H1 (cell line): ENCODE measurements around the gene KLC4. TPM values are rescaled to one million over a fixed set of nuclear protein-coding genes. Genes with fewer than 3 reads are reported as not detected.
A peak's percentile ranks its signal among the peaks of the same experiment; 100 is the strongest.

Source experiments
- ASH2L ChIP-seq: fragments of 200-600, 300-600 bp; sonication (generic); IDR thresholded peaks from one replicate; pipeline ENCODE4 v1.7.1; 2017; ENCODE audit warnings: low read length
- CHD1 ChIP-seq: IDR thresholded peaks from 2 replicates; pipeline ENCODE4 v1.6.1; 2012; ENCODE audit warnings: low read depth, low read length, improper control_type of control experiment
- CREB1 ChIP-seq: IDR thresholded peaks from 2 replicates; pipeline ENCODE4 v1.6.1; 2012; ENCODE audit warnings: inconsistent platforms
- EZH2 ChIP-seq: fragments of 200-600 bp; sonication (generic); IDR thresholded peaks from 2 replicates; pipeline ENCODE4 v1.7.1; 2012; ENCODE audit warnings: low read depth, mild to moderate bottlenecking, moderate library complexity, low read length, inconsistent platforms; ENCODE audit not compliant: severe bottlenecking
- GTF2F1 ChIP-seq: IDR thresholded peaks from 2 replicates; pipeline ENCODE4 v1.6.1; 2012; ENCODE audit warnings: low read depth, low read length, improper control_type of control experiment, borderline replicate concordance
- HDAC2 ChIP-seq, 2 experiments: fragments of 300-600 bp in 1 of 2; sonication (generic) in 1 of 2; IDR thresholded peaks; 2 replicates each; pipeline ENCODE4 v1.6.1; 2011 to 2012; ENCODE audit warnings: low read depth in 2 of 2, low read length in 2 of 2, mild to moderate bottlenecking in 2 of 2, moderate library complexity in 2 of 2, borderline replicate concordance in 1 of 2, inconsistent platforms in 1 of 2
- HDAC6 ChIP-seq: IDR thresholded peaks from one replicate; pipeline ENCODE4 v1.7.1; 2012; ENCODE audit warnings: low read depth, mild to moderate bottlenecking, inconsistent platforms, low read length, moderate library complexity
- JUND ChIP-seq: IDR thresholded peaks from 2 replicates; pipeline ENCODE4 v1.6.1; 2011; ENCODE audit warnings: mild to moderate bottlenecking, improper control_type of control experiment, low read length
- KDM4A ChIP-seq: IDR thresholded peaks from one replicate; pipeline ENCODE4 v1.7.1; 2012; ENCODE audit warnings: low read depth, mild to moderate bottlenecking, moderate library complexity, low read length, inconsistent platforms; ENCODE audit not compliant: severe bottlenecking
- KDM5A ChIP-seq: fragments of 200-600 bp; IDR thresholded peaks from 2 replicates; pipeline ENCODE4 v1.7.1; 2012; ENCODE audit warnings: mild to moderate bottlenecking, low read length, inconsistent platforms, mixed read lengths
- NRF1 ChIP-seq: IDR thresholded peaks from 2 replicates; pipeline ENCODE4 v1.6.1; 2011; ENCODE audit warnings: mild to moderate bottlenecking, low read depth, low read length, improper control_type of control experiment
- POLR2A ChIP-seq, 2 experiments: IDR thresholded peaks; 1 replicate in 1 of 2; 2 replicates in 1 of 2; pipeline ENCODE4 v1.6.1; 2011; ENCODE audit warnings: low read depth in 2 of 2, low read length in 2 of 2, mild to moderate bottlenecking in 2 of 2; ENCODE audit errors: control extremely low read depth in 1 of 2
- POLR2AphosphoS5 ChIP-seq: IDR thresholded peaks from 2 replicates; pipeline ENCODE4 v1.6.1; 2011; ENCODE audit warnings: low read depth, low read length
- RBBP5 ChIP-seq: IDR thresholded peaks from 2 replicates; pipeline ENCODE4 v1.7.1; 2012; ENCODE audit warnings: low read depth, mild to moderate bottlenecking, inconsistent platforms, low read length, moderate library complexity, borderline replicate concordance
- RXRA ChIP-seq: IDR thresholded peaks from 2 replicates; pipeline ENCODE4 v1.6.1; 2011; ENCODE audit warnings: low read depth, mild to moderate bottlenecking, low read length, moderate library complexity; ENCODE audit not compliant: insufficient read depth
- SAP30 ChIP-seq: fragments of 300-600 bp; sonication (generic); IDR thresholded peaks from 2 replicates; pipeline ENCODE4 v1.7.1; 2012; ENCODE audit warnings: low read length, moderate library complexity, mild to moderate bottlenecking, inconsistent platforms; ENCODE audit not compliant: insufficient read depth, insufficient replicate concordance
- SP2 ChIP-seq: IDR thresholded peaks from 2 replicates; pipeline ENCODE4 v1.6.1; 2012; ENCODE audit warnings: mild to moderate bottlenecking, low read length, inconsistent platforms
- SRF ChIP-seq: IDR thresholded peaks from 2 replicates; pipeline ENCODE4 v1.6.1; 2011; ENCODE audit warnings: mild to moderate bottlenecking, low read depth, low read length, moderate library complexity
- SUZ12 ChIP-seq: fragments of 200-600 bp; sonication (generic); IDR thresholded peaks from 2 replicates; pipeline ENCODE4 v1.6.1; 2012; ENCODE audit warnings: mild to moderate bottlenecking, inconsistent platforms, low read length, moderate library complexity, mixed read lengths
- TBP ChIP-seq: IDR thresholded peaks from 2 replicates; pipeline ENCODE4 v1.6.1; 2011; ENCODE audit warnings: low read depth, low read length, improper control_type of control experiment
- TEAD4 ChIP-seq: IDR thresholded peaks from 2 replicates; pipeline ENCODE4 v1.6.1; 2012; ENCODE audit warnings: low read depth, low read length, inconsistent platforms, mixed read lengths
- polyA plus RNA-seq, 7 experiments: library from polyadenylated mRNA; depleted of rRNA in 3 of 7; stranded (reverse) in 5 of 7; unstranded in 2 of 7; fragments of >200 nt in 5 of 7; fragments of 200-250 nt in 2 of 7; gene quantifications; 1 replicate in 5 of 7; 2 replicates in 1 of 7; 4 replicates in 1 of 7; pipeline versions ENCODE4 v1.2.1 to v1.2.3, GENCODE V29; 2011 to 2013; ENCODE audit warnings: missing spikeins in 2 of 7, mixed read lengths in 2 of 7
- total RNA-seq: library from RNA; stranded (reverse); fragmentation: NEBNext Ultra II Directional; extraction: Animal tissue kit (Norgen Biotek cat#: 25700); gene quantifications from 2 replicates; pipeline ENCODE4 v1.2.1, GENCODE V29; 2021
- TF ChIP-seq, protein P1 (sequence below), 3 experiments: IDR thresholded peaks; 1 replicate in 2 of 3; 2 replicates in 1 of 3; pipeline versions ENCODE4 v1.5.1 to v1.6.1; 2011; ENCODE audit warnings: low read length in 3 of 3, mild to moderate bottlenecking in 3 of 3, inconsistent platforms in 2 of 3, low read depth in 1 of 3, moderate library complexity in 1 of 3; ENCODE audit not compliant: insufficient read depth in 1 of 3; ENCODE audit errors: control extremely low read depth in 1 of 3

KLC4 gene
- total and polyA plus RNA-seq, 2 of the 8 experiments (the other 6 are each of a cell fraction or from before 2014, with no cell fraction given): 15.7 to 28.5 TPM

DNA sequence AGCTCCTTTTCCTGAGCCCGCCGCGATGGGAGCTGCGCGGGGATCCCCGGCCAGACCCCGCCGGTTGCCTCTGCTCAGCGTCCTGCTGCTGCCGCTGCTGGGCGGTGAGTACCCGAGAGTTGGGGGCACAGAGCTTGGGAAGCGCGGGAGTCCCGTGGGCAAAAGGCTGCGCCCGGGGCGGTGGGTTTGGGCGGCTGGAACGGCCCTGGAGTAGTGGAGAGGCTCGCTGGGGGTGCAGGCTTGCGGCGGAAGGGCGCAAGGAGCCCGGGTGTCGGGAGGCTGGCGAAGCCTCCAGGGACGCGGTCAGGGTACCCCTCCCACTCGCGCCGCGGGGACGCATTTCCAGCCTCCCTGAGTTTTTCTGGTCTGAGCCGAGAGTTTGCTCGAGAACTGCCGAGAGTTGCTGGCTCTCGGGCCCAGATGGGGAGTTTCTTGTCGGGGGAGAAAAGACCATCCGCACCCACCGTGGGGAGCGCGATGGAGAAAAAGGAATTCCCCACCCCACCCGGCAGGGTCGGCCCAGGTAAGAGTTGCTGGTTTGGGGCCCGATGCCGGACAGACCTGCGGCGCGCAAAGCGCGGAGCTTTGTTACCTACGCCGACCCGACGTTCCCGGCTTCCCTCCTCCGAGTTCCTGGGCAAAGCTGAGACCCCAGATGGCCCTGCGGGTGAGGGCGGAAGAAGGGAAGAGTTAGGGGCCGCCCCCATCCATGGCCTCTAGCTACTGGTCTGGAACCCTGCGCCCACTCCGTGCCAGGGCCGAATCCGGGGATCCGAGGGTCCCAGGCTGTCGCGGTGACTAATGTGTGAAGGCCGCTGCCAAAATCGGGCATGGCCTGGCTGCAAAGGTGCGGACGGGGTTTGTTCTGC is 17.3 kb downstream of the KLC4 start (continued):
- TF ChIP-seq KDM5A (no peak), GTF2F1 (no peak), POLR2A (IDR thresholded peaks at IDR 0.05; ENCODE audit: control extremely low read depth in 1 of 2, low read depth in 2 of 2, low read length in 2 of 2) (peak in 1 of 2 experiments; percentile 23; a peak in 2 of 3 replicates), HDAC2 (IDR thresholded peaks at IDR 0.05; ENCODE audit: borderline replicate concordance in 1 of 2, low read depth in 2 of 2, low read length in 2 of 2) (0 out of 4 replicates have a peak, but pooled peaks of 1 of the 2 experiments have one; percentile 61), RBBP5 (peak; percentile 80; the same call in 1 of the 2 replicates), CREB1 (peak; percentile 50), HDAC6 (no peak), EZH2 (no peak), SAP30 (peak; percentile 81), JUND (peak; percentile 75; the same call in 1 of the 2 replicates), POLR2AphosphoS5 (no peak), ASH2L (peak; percentile 55), TEAD4 (no peak), KDM4A (peak; percentile 75), SRF (no peak), SP2 (no peak), TBP (peak; percentile 64), SUZ12 (no peak), RXRA (no peak), NRF1 (no peak), CHD1 (no peak)
- TF ChIP-seq, protein P1, sequence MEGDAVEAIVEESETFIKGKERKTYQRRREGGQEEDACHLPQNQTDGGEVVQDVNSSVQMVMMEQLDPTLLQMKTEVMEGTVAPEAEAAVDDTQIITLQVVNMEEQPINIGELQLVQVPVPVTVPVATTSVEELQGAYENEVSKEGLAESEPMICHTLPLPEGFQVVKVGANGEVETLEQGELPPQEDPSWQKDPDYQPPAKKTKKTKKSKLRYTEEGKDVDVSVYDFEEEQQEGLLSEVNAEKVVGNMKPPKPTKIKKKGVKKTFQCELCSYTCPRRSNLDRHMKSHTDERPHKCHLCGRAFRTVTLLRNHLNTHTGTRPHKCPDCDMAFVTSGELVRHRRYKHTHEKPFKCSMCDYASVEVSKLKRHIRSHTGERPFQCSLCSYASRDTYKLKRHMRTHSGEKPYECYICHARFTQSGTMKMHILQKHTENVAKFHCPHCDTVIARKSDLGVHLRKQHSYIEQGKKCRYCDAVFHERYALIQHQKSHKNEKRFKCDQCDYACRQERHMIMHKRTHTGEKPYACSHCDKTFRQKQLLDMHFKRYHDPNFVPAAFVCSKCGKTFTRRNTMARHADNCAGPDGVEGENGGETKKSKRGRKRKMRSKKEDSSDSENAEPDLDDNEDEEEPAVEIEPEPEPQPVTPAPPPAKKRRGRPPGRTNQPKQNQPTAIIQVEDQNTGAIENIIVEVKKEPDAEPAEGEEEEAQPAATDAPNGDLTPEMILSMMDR (IDR thresholded peaks at IDR 0.05; ENCODE audit: control extremely low read depth in 1 of 3, insufficient read depth in 1 of 3, low read depth in 1 of 3, low read length in 3 of 3): no peak
